ENCODE results near the gene PREX1. TPM values are rescaled to one million over a fixed set of nuclear protein-coding genes. Genes with fewer than 3 reads are reported as not detected.

The PREX1 gene
- total and polyA plus RNA-seq, 8 donors = 5.2 to 25.2 (median 16.6) TPM

GRCh38 chr20:48766961-48767960 lies 60.5 kb downstream of the PREX1 start:
- Histone ChIP-seq H3K27ac (peak overlapping the region in 1 of 5 donors; percentile 14), H3K27me3 (no peaks in the 10 kb centered on the region), H3K4me1 (peaks cover under 1 to 59% (median 3%) of the 10 kb centered on the region in 4 donors), H3K9me3 (no peaks in the 10 kb centered on the region), H3K4me3 (no peak overlapping the region), H3K36me3 (no peaks in the 10 kb centered on the region)
- intact Hi-C loops (cut with DNase I; ENCODE audit: low total_unique reads) = no loop called here
- TF ChIP-seq, protein P1, sequence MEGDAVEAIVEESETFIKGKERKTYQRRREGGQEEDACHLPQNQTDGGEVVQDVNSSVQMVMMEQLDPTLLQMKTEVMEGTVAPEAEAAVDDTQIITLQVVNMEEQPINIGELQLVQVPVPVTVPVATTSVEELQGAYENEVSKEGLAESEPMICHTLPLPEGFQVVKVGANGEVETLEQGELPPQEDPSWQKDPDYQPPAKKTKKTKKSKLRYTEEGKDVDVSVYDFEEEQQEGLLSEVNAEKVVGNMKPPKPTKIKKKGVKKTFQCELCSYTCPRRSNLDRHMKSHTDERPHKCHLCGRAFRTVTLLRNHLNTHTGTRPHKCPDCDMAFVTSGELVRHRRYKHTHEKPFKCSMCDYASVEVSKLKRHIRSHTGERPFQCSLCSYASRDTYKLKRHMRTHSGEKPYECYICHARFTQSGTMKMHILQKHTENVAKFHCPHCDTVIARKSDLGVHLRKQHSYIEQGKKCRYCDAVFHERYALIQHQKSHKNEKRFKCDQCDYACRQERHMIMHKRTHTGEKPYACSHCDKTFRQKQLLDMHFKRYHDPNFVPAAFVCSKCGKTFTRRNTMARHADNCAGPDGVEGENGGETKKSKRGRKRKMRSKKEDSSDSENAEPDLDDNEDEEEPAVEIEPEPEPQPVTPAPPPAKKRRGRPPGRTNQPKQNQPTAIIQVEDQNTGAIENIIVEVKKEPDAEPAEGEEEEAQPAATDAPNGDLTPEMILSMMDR (IDR thresholded peaks at IDR 0.05) = no peak
- no peak for TF ChIP-seq POLR2AphosphoS5 (IDR thresholded peaks at IDR 0.05)
- no peak for TF ChIP-seq POLR2A (IDR thresholded peaks at IDR 0.05)
- no peak for TF ChIP-seq EP300 (IDR thresholded peaks at IDR 0.05)
- DNase-seq = no peak
- 82 to 85% (median 83%) methylated on average over 27 of the region's 27 CpGs for WGBS, 5 donors

DNA sequence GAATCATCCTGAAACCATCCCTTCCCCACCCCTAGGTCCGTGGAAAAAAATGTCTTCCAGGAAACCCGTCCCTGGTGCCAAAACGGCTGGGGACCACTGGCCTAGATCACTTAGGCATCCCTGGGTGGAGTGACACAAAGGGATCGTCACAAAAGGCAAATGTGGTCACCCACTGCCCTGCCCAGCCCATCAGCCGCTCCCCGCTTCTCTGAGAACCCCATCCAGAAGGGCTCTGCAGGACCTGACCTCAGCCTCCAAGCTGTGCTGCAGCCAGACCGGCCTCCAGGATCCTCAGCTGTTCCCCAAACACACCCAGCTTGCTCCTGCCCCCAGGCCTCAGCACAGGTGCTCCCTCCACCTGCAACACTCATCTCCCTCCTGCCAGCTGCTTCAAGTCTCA lies 61.6 kb downstream of the PREX1 start:
- intact Hi-C loops (cut with DNase I; ENCODE audit: low total_unique reads) = no loop called here
- H3K4me3 ChIP-seq = no peak overlapping the region
- peaks cover 0 to 63% (median 4%) of the 10 kb centered on the region in 4 donors for H3K4me1 ChIP-seq
- WGBS, 5 donors = 78 to 88% (median 82%) methylated on average over 7 of the region's 7 CpGs
- peak overlapping the region in 1 of 5 donors; percentile 26 for H3K27ac ChIP-seq
- H3K9me3 ChIP-seq = no peaks in the 10 kb centered on the region
- no peaks in the 10 kb centered on the region for H3K27me3 ChIP-seq
- no peaks in the 10 kb centered on the region for H3K36me3 ChIP-seq
- TF ChIP-seq EP300 (IDR thresholded peaks at IDR 0.05) (no peak), POLR2A (IDR thresholded peaks at IDR 0.05) (no peak), POLR2AphosphoS5 (IDR thresholded peaks at IDR 0.05) (no peak)
- TF ChIP-seq, protein P1 (IDR thresholded peaks at IDR 0.05) = no peak
- no peak for DNase-seq

- H3K9me3 ChIP-seq = no peaks in the 10 kb centered on the region
- intact Hi-C loops (cut with DNase I; ENCODE audit: low total_unique reads) = no loop called here
- H3K4me1 ChIP-seq = peaks cover 0 to 62% (median 7%) of the 10 kb centered on the region in 4 donors
- no peak overlapping the region for H3K4me3 ChIP-seq
- H3K27me3 ChIP-seq = no peaks in the 10 kb centered on the region
- 89 to 97% (median 93%) methylated on average over 4 of the region's 4 CpGs for WGBS, 5 donors
- DNase-seq = no peak
- no peak overlapping the region for H3K27ac ChIP-seq
- H3K36me3 ChIP-seq = no peaks in the 10 kb centered on the region
- TF ChIP-seq, protein P1 (IDR thresholded peaks at IDR 0.05) = no peak
- TF ChIP-seq EP300 (IDR thresholded peaks at IDR 0.05) (no peak), POLR2AphosphoS5 (IDR thresholded peaks at IDR 0.05) (no peak), POLR2A (IDR thresholded peaks at IDR 0.05) (no peak)
Measured at GRCh38 chr20:48765359-48765758, 62.4 kb downstream of the PREX1 start.

- no peak overlapping the region for H3K4me3 ChIP-seq
- H3K36me3 ChIP-seq = no peaks in the 10 kb centered on the region
- H3K4me1 ChIP-seq = peaks cover 0 to 55% (median 11%) of the 10 kb centered on the region in 4 donors
- no peak for DNase-seq
- H3K9me3 ChIP-seq = no peaks in the 10 kb centered on the region
- peak overlapping the region in 4 of 5 donors; percentile 15 to 81 (median 34) for H3K27ac ChIP-seq
- 79 to 85% (median 80%) methylated on average over 13 of the region's 13 CpGs for WGBS, 5 donors
- intact Hi-C loops (cut with DNase I; ENCODE audit: low total_unique reads) = no loop called here
- H3K27me3 ChIP-seq = no peaks in the 10 kb centered on the region
- TF ChIP-seq POLR2A (IDR thresholded peaks at IDR 0.05) (no peak), EP300 (IDR thresholded peaks at IDR 0.05) (no peak), POLR2AphosphoS5 (IDR thresholded peaks at IDR 0.05) (peak in 1 of 3 donors; percentile 13)
- TF ChIP-seq, protein P1 (IDR thresholded peaks at IDR 0.05) = no peak
Measured at GRCh38 chr20:48763216-48763914, 64.4 kb downstream of the PREX1 start.
